Naive thymus-derived CD8-positive, alpha-beta T cell (primary cell): Measurements from ENCODE around the gene ECHS1. TPM values are rescaled to one million over a fixed set of nuclear protein-coding genes. Genes with fewer than 3 reads are reported as not detected.

ENCODE experiments used
- ATAC-seq, 2 donors: fragments of 150-1000 bp; cut with Tn5 transposase in 1 of 2; sonication (Bioruptor Pico), chemical (Tn5 transposase) in 1 of 2; 1 replicate in 1 of 2; 2 replicates in 1 of 2; pipeline ENCODE4 v1.10.0; 2021; ENCODE audit warnings: mild to moderate bottlenecking in 2 of 2, moderate library complexity in 2 of 2
- POLR2A ChIA-PET: fragments of 350-600 bp; sonication (Branson Sonifier 250); formaldehyde crosslinking; loops from one replicate; lab custom pipeline; 2021; ENCODE audit warnings: antibody characterized with exemption; lab: Charles Lee
- DNase-seq, 10 donors: peaks; one replicate each; pipeline versions ENCODE4 v3.0.0 to v3.0.0-alpha.2; 2020 to 2022
- H3K27ac Mint-ChIP-seq, 10 donors: one replicate each; pipeline ENCODE4 v1.8.0; 2020 to 2022; ENCODE audit warnings: mild to moderate bottlenecking in 10 of 10, mixed read lengths in 10 of 10, moderate library complexity in 4 of 10, inconsistent platforms in 1 of 10
- H3K27me3 Mint-ChIP-seq, 5 donors: one replicate each; pipeline ENCODE4 v1.8.0; 2021 to 2022; ENCODE audit warnings: mixed read lengths in 5 of 5
- H3K36me3 Mint-ChIP-seq, 3 donors: one replicate each; pipeline ENCODE4 v1.8.0; 2020 to 2022; ENCODE audit warnings: mixed read lengths in 3 of 3, mild to moderate bottlenecking in 2 of 3, inconsistent platforms in 1 of 3
- H3K4me1 Mint-ChIP-seq, 4 donors: one replicate each; pipeline ENCODE4 v1.8.0; 2021 to 2022; ENCODE audit warnings: mixed read lengths in 4 of 4
- H3K4me3 Mint-ChIP-seq, 10 donors: one replicate each; pipeline ENCODE4 v1.8.0; 2020 to 2022; ENCODE audit warnings: mild to moderate bottlenecking in 10 of 10, mixed read lengths in 10 of 10, moderate library complexity in 6 of 10, inconsistent platforms in 1 of 10
- H3K9me3 Mint-ChIP-seq, 9 donors: one replicate each; pipeline ENCODE4 v1.8.0; 2020 to 2022; ENCODE audit warnings: mixed read lengths in 9 of 9, mild to moderate bottlenecking in 3 of 9, inconsistent platforms in 1 of 9, moderate library complexity in 1 of 9
- polyA plus RNA-seq, 3 donors: library from polyadenylated mRNA; unstranded; fragments of 300-500 nt; fragmentation: Illumina TruSeq; gene quantifications; one replicate each; pipeline ENCODE4 v1.2.3, GENCODE V29; 2021
- total RNA-seq, 8 experiments: library from RNA in 2 of 8; stranded (reverse) in 2 of 8; gene quantifications; one replicate each; pipeline ENCODE4 v1.2.3 and lab custom pipeline; 2021 to 2026

The ECHS1 gene
- total and polyA plus RNA-seq, 5 experiments from 2014 or later, result 28.3 to 110 (median 103) TPM

GRCh38 chr10:133411523-133412380 is 38.6 kb upstream of the ECHS1 start:
- Mint-ChIP-seq H3K27ac (no peak overlapping the region), H3K27me3 (no peaks in the 10 kb centered on the region)

DNA sequence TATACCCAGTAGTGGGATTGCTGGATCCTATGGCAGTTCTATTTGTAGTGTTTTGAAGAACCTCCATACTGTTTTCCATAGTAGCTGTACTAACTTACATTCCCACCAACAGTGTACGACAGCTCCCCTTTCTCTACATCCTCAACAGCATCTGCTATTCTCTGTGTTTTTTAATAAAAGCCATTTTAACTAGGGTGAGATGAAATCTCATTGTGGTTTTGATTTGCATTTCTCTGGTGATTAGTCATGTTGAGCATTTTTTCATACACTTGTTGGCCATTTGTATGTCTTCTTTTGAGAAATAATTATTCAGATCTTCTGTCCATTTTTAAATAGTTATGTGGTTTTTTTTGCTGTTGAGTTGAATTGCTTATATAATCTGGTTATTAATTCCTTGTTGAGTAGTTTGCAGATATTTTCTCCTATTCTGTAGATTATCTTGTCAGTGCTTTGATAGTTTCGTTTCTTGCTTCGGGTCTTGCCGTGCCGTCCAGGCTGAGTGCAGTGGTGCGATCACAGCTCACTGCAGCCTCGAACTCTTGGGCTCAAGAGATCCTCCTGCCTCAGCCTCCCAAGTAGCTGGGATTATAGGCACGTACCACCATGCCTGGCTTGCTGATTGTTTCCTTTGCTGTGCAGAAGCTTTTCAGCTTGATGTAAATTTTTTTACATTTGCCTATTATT is 32.8 kb upstream of the ECHS1 start:
- POLR2A ChIA-PET, result no interaction called here
- DNase-seq, result no peak
- ATAC-seq, result no peak
- Mint-ChIP-seq H3K27ac (peak overlapping the region in 5 of 10 donors; percentile 23 to 76 (median 38)), H3K9me3 (peaks cover 0 to 12% (median 7%) of the 10 kb centered on the region in 9 donors), H3K36me3 (peaks cover 33 to 91% (median 51%) of the 10 kb centered on the region in 3 donors), H3K27me3 (no peaks in the 10 kb centered on the region), H3K4me1 (peaks cover 40 to 52% (median 49%) of the 10 kb centered on the region in 4 donors), H3K4me3 (no peak overlapping the region)

More at GRCh38 chr10:133411523-133412380, 38.6 kb upstream of the ECHS1 start:
- peak overlapping the region in 3 of 10 donors; percentile 20 to 41 (median 33) for H3K4me3 Mint-ChIP-seq
- ATAC-seq, result no peak
- DNase-seq, result no peak
- H3K9me3 Mint-ChIP-seq, result peaks cover 6 to 44% (median 25%) of the 10 kb centered on the region in 9 donors
- H3K36me3 Mint-ChIP-seq, result peaks cover 64 to 90% (median 78%) of the 10 kb centered on the region in 3 donors
- peaks cover 17 to 26% (median 25%) of the 10 kb centered on the region in 4 donors for H3K4me1 Mint-ChIP-seq
- POLR2A ChIA-PET, result interaction anchor here (1.1 kb wide), 1 partner anchor 31 kb away, joined by 3 read pairs; no protein-coding TSS in a partner anchor

DNA sequence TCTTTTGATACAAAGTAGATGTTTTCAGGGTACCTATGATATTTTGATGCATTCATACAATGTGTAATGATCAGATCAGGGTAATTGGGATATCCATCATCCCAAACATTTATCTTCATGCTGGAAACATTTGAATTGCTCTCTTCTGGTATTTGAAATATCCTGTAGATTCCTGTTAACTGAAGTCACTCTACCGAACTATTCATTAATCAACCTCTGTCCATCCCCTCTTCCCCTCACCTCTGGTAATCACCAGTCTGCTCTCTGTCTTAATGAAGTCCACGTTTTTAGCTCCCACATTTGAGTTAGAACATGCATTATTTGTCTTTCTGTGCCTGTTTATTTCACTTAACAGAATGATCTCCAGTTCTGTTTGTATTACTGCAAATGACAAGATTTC is 32.1 kb upstream of the ECHS1 start:
- POLR2A ChIA-PET, result no interaction called here
- Mint-ChIP-seq H3K36me3 (peaks cover 27 to 90% (median 44%) of the 10 kb centered on the region in 3 donors), H3K9me3 (peaks cover 0 to 6% (median 1%) of the 10 kb centered on the region in 9 donors), H3K4me3 (no peak overlapping the region), H3K27me3 (no peaks in the 10 kb centered on the region), H3K4me1 (peaks cover 44 to 56% (median 54%) of the 10 kb centered on the region in 4 donors), H3K27ac (peak overlapping the region in 6 of 10 donors; percentile 0 to 72 (median 17))
- no peak for DNase-seq
- ATAC-seq, result no peak

- Mint-ChIP-seq H3K27ac (peak overlapping the region in 1 of 10 donors; percentile 58), H3K4me3 (no peak overlapping the region), H3K36me3 (peaks cover 15 to 90% (median 31%) of the 10 kb centered on the region in 3 donors), H3K9me3 (peaks cover 0 to 6% (median 0%) of the 10 kb centered on the region in 9 donors), H3K27me3 (no peaks in the 10 kb centered on the region), H3K4me1 (peaks cover 35 to 47% (median 45%) of the 10 kb centered on the region in 4 donors)
- POLR2A ChIA-PET, result no interaction called here
- ATAC-seq (no peak), DNase-seq (no peak)
Measured at GRCh38 chr10:133403784-133404183, 30.6 kb upstream of the ECHS1 start.

DNA sequence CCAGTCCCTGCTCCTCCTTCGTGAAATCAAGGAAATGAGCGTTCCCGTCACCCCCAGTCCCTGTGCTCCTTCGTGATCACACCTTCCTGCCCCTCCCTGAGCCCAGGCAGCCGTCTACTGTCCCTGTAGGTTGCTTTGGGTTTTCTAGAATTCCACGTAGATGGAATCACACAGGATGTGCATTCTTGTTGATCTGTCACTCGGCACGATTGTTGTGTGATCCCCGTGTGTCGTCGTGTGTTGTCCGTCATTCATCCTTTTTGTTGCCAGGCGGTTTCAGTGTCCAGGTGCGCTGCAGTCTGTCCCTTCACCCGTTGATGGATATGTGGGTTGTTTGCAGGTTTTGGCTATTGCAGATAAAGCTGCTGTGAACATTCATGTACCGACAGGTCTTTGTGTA is 30.2 kb upstream of the ECHS1 start:
- H3K4me3 Mint-ChIP-seq, result no peak overlapping the region
- peak overlapping the region in 2 of 10 donors; percentile 35 to 58 for H3K27ac Mint-ChIP-seq
- H3K36me3 Mint-ChIP-seq, result peaks cover 10 to 90% (median 27%) of the 10 kb centered on the region in 3 donors
- DNase-seq, result no peak
- POLR2A ChIA-PET, result no interaction called here
- peaks cover 0 to 3% (median 0%) of the 10 kb centered on the region in 9 donors for H3K9me3 Mint-ChIP-seq
- no peaks in the 10 kb centered on the region for H3K27me3 Mint-ChIP-seq
- peaks cover 35 to 46% (median 40%) of the 10 kb centered on the region in 4 donors for H3K4me1 Mint-ChIP-seq
- no peak for ATAC-seq

DNA sequence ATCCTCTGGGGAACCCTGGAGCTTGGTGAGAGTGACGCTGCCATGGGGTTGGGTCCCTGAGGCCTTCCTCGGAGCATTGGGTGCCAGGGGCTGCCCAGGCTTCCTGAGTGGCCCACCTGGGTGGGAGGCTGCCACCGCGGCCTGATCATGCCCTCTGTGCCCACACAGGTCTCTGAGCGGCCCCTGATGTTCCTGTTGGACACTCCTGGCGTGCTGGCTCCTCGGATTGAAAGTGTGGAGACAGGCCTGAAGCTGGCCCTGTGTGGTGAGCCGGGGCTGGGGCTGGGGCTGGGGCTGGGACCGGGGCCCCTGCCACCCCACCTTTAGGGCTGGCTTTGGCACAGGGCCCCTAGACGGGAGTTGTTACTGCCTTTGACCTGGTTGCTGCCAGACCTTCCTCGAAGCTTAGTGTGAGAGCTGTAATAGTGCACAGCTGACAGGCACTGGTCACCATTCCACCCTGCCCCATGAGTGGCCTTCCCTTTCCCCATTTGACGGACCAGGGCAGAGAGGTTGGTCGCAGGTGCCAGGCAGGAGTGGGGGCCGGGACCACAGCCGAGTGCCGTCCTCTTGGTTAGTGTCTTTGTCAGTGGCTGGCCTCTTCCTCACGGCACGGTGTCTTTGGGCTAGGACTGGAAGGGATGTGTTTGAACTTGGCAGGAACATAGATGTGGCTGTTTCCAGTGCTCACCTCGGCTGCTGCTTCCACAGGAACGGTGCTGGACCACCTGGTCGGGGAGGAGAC is 29.0 kb upstream of the ECHS1 start:
- Mint-ChIP-seq H3K4me1 (peaks cover 30 to 45% (median 39%) of the 10 kb centered on the region in 4 donors), H3K4me3 (no peak overlapping the region), H3K36me3 (peaks cover 4 to 90% (median 18%) of the 10 kb centered on the region in 3 donors), H3K27ac (peak overlapping the region in 2 of 10 donors; percentile 55 to 58), H3K27me3 (no peaks in the 10 kb centered on the region), H3K9me3 (no peaks in the 10 kb centered on the region)
- no peak for DNase-seq
- POLR2A ChIA-PET, result no interaction called here
- ATAC-seq, result no peak

GRCh38 chr10:133401500-133401899 is 28.3 kb upstream of the ECHS1 start:
- no peak for ATAC-seq
- Mint-ChIP-seq H3K4me1 (peaks cover 30 to 43% (median 35%) of the 10 kb centered on the region in 4 donors), H3K9me3 (no peaks in the 10 kb centered on the region), H3K36me3 (peaks cover 4 to 90% (median 14%) of the 10 kb centered on the region in 3 donors), H3K4me3 (peak overlapping the region in 1 of 10 donors; percentile 54), H3K27me3 (no peaks in the 10 kb centered on the region), H3K27ac (peak overlapping the region in 3 of 10 donors; percentile 26 to 59 (median 36))
- POLR2A ChIA-PET, result no interaction called here
- no peak for DNase-seq

GRCh38 chr10:133400624-133401424 is 27.7 kb upstream of the ECHS1 start:
- peak overlapping the region in 1 of 10 donors; percentile 54 for H3K4me3 Mint-ChIP-seq
- no peaks in the 10 kb centered on the region for H3K27me3 Mint-ChIP-seq
- no peaks in the 10 kb centered on the region for H3K9me3 Mint-ChIP-seq
- peaks cover 4 to 88% (median 14%) of the 10 kb centered on the region in 3 donors for H3K36me3 Mint-ChIP-seq
- peak overlapping the region in 3 of 10 donors; percentile 33 to 59 (median 36) for H3K27ac Mint-ChIP-seq
- POLR2A ChIA-PET, result no interaction called here
- ATAC-seq (no peak), DNase-seq (no peak)
- H3K4me1 Mint-ChIP-seq, result peaks cover 28 to 44% (median 33%) of the 10 kb centered on the region in 4 donors

DNA sequence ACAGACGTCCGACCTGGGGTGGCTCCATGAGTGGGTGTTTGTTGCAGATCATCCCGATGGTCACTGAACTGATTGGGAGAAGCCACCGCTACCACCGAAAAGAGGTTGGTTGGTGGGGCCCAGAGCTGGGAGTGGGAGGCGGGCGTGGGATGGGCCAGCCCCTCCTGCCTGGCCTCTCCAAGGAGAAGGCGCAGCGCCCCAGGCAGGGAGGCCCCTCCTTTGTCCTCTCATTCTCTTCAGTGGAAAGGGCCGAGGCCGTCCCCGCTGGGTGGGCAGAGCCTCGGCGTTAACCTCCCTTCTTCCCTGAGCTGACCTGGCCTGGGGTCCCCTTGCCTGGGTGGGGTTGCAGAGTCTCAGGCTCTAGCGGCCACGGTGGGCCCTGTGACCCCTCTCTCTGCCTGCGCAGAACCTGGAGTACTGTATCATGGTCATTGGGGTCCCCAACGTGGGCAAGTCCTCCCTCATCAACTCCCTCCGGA is 26.0 kb upstream of the ECHS1 start:
- POLR2A ChIA-PET, result no interaction called here
- ATAC-seq, result no peak
- H3K27me3 Mint-ChIP-seq, result no peaks in the 10 kb centered on the region
- H3K9me3 Mint-ChIP-seq, result no peaks in the 10 kb centered on the region
- peaks cover 27 to 43% (median 33%) of the 10 kb centered on the region in 4 donors for H3K4me1 Mint-ChIP-seq
- H3K36me3 Mint-ChIP-seq, result peaks cover 0 to 74% (median 10%) of the 10 kb centered on the region in 3 donors
- no peak for DNase-seq
- H3K27ac Mint-ChIP-seq, result no peak overlapping the region
- no peak overlapping the region for H3K4me3 Mint-ChIP-seq

DNA sequence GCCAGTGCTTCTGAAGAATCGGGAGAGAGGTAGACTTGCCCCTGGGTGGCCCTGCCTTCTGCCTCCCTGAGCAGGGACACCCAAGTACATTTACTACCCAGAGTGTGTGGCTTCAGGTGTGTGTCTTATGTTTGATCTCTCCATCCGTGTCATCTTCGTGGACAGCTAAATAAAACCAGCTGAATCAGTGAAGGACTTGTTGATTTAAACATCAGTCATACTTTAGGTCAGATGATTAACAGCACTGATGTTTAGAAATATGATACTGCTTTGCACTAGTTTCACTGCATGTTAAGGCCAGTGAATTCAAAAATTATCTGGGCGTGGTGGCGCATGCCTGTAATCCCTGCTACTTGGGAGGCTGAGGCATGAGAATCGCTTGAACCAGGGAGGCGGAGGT is 24.8 kb upstream of the ECHS1 start:
- Mint-ChIP-seq H3K27me3 (no peaks in the 10 kb centered on the region), H3K9me3 (no peaks in the 10 kb centered on the region), H3K27ac (peak overlapping the region in 1 of 10 donors; percentile 13), H3K4me3 (no peak overlapping the region), H3K4me1 (peaks cover 23 to 47% (median 35%) of the 10 kb centered on the region in 4 donors), H3K36me3 (peaks cover 0 to 64% (median 5%) of the 10 kb centered on the region in 3 donors)
- no peak for ATAC-seq
- POLR2A ChIA-PET, result no interaction called here
- DNase-seq, result no peak

DNA sequence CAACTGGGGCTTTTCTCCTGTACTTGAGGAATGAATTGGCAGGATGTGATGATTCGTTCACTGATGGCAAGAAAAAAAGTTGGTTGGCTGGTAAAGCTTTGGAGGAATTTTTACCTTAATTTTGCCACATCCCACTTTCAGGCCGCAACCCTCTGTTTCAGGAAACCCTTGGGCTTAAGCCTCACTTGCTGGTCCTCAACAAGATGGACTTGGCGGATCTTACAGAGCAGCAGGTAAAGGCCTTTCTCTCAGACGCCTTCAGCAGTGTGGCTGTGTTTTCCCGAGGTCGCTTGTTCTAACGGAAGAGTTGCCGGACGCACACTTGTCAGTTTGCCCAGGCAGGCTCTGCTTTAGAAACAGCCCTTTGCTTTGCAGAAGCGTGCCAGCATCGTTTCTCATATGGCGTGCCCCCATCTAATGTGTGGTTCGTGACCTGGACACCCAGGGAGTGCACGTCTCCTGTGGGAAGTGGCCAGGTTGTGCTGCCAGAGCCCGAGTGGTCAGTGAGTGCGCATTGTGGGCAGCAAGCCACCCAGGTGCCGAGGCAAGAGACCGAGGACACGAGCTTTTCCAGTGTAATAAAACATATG is 23.0 kb upstream of the ECHS1 start:
- Mint-ChIP-seq H3K9me3 (no peaks in the 10 kb centered on the region), H3K36me3 (peaks cover 0 to 50% (median 0%) of the 10 kb centered on the region in 3 donors), H3K27me3 (no peaks in the 10 kb centered on the region), H3K4me3 (peak overlapping the region in 4 of 10 donors; percentile 37 to 94 (median 92)), H3K27ac (peak overlapping the region in 2 of 10 donors; percentile 4 to 41), H3K4me1 (peaks cover 19 to 54% (median 35%) of the 10 kb centered on the region in 4 donors)
- ATAC-seq (no peak), DNase-seq (no peak)
- POLR2A ChIA-PET, result no interaction called here
